Stimulated activated CD8-positive, alpha-beta memory T cell treated with anti-CD3 and anti-CD28 coated beads, Interleukin-4, amount 100 ng/mL, for 48 hours (primary cell): Measurements from ENCODE around the gene CATSPER2.
"Not testable (repeated sequence)": the region's sequence is repeated elsewhere in the genome, so short reads cannot be mapped to it uniquely, and the experiment has no call there.

Experiments used
- DNase-seq: peaks from one replicate; pipeline ENCODE4 v3.0.0-alpha.2; 2020

The CATSPER2 gene

GRCh38 chr15:43592841-43593240 lies 55.8 kb downstream of the CATSPER2 start:
- DNase-seq, result not testable (repeated sequence)

- DNase-seq, result not testable (repeated sequence)
Measured at GRCh38 chr15:43589778-43590466, 58.7 kb downstream of the CATSPER2 start, which contains the start of gene PPIP5K1. Gene PPIP5K1 (minus strand): TSS chr15:43590208. CDS start chr15:43584504, 5,704 bp downstream.
